Lower leg skin (tissue), 4 donors: ENCODE measurements around the gene SLC39A13. TPM values are rescaled to one million over a fixed set of nuclear protein-coding genes. Genes with fewer than 3 reads are reported as not detected.

Source experiments
- DNase-seq, 2 donors: peaks; one replicate each; pipeline ENCODE4 v3.0.0-alpha.2; 2019; ENCODE audit warnings: low spot score in 2 of 2
- H3K4me3 ChIP-seq: fragments of 200-600 bp; sonication (generic); 2 replicates; pipeline ENCODE4 v1.5.1; 2017; ENCODE audit warnings: mild to moderate bottlenecking, low read depth; ENCODE audit not compliant: poor library complexity, severe bottlenecking
- CTCF ChIP-seq, 3 donors: fragments of 450-650 bp; IDR thresholded peaks; one replicate each; pipeline ENCODE4 v1.5.1; 2016; ENCODE audit warnings: antibody characterized with exemption in 3 of 3, mild to moderate bottlenecking in 3 of 3, moderate library complexity in 2 of 3
- POLR2A ChIP-seq, 2 donors: fragments of 450-650 bp; IDR thresholded peaks; one replicate each; pipeline ENCODE4 v1.6.1; 2016 to 2017; ENCODE audit warnings: antibody characterized with exemption in 2 of 2, mild to moderate bottlenecking in 1 of 2, moderate library complexity in 1 of 2
- WGBS, 2 donors: methylation state at CpG; one replicate each; pipeline ENCODE4 v1.1.5; 2018; 5-methylcytosine and 5-hydroxymethylcytosine counted together
- intact Hi-C: fragments of 100-400 bp; cut with DNase I; formaldehyde crosslinking; loops from one replicate; pipeline ENCODE4 v1.15.0; 2023; ENCODE audit warnings: low total_unique reads
- total RNA-seq, 4 donors: library from RNA; depleted of rRNA; stranded (reverse); fragments of >200 nt; gene quantifications; one replicate each; pipeline ENCODE4 v1.1.0, GENCODE V29; 2016

SLC39A13 gene
- total RNA-seq, 4 donors from 2014 or later, result 22.9 to 59.2 (median 46.4) TPM

GRCh38 chr11:47391077-47391583 is 17.3 kb upstream of the SLC39A13 start:
- intact Hi-C loops, result no loop called here
- 80 to 84% methylated on average over 11 of the region's 11 CpGs for WGBS, 2 donors
- peak in 1 of 2 donors; percentile 26 for DNase-seq
- TF ChIP-seq POLR2A (IDR thresholded peaks at IDR 0.05) (no peak), CTCF (IDR thresholded peaks at IDR 0.05) (no peak)
- H3K4me3 ChIP-seq, result no peak overlapping the region

- intact Hi-C loops, result no loop called here
- WGBS, 2 donors, result 87 to 93% methylated on average over 16 of the region's 16 CpGs
- H3K4me3 ChIP-seq, result no peak overlapping the region
- TF ChIP-seq CTCF (IDR thresholded peaks at IDR 0.05) (no peak), POLR2A (IDR thresholded peaks at IDR 0.05) (no peak)
- no peak for DNase-seq
Observed at GRCh38 chr11:47391711-47392432, 16.5 kb upstream of the SLC39A13 start.

- no peak overlapping the region for H3K4me3 ChIP-seq
- 82 to 85% methylated on average over 14 of the region's 14 CpGs for WGBS, 2 donors
- no peak for TF ChIP-seq CTCF (IDR thresholded peaks at IDR 0.05)
- no peak for TF ChIP-seq POLR2A (IDR thresholded peaks at IDR 0.05)
- intact Hi-C loops, result no loop called here
- DNase-seq, result no peak
Observed at GRCh38 chr11:47392546-47393162, 15.7 kb upstream of the SLC39A13 start.

GRCh38 chr11:47393163-47394049 is 15.0 kb upstream of the SLC39A13 start:
- intact Hi-C loops, result no loop called here
- WGBS, 2 donors, result 84 to 86% methylated on average over 19 of the region's 20 CpGs
- TF ChIP-seq CTCF (IDR thresholded peaks at IDR 0.05) (no peak), POLR2A (IDR thresholded peaks at IDR 0.05) (no peak)
- DNase-seq, result peak in 1 of 2 donors; percentile 18
- H3K4me3 ChIP-seq, result no peak overlapping the region

GRCh38 chr11:47394050-47394321 is 14.4 kb upstream of the SLC39A13 start:
- whole genome bisulfite sequencing, 2 donors, result 77 to 86% methylated on average over 9 of the region's 9 CpGs
- intact Hi-C loops, result no loop called here
- TF ChIP-seq POLR2A (IDR thresholded peaks at IDR 0.05), result no peak
- TF ChIP-seq CTCF (IDR thresholded peaks at IDR 0.05), result no peak
- H3K4me3 ChIP-seq, result no peak overlapping the region
- no peak for DNase-seq
